NCI-H1105 (cell line): ENCODE measurements around the gene SEMA3E.
"Not testable (repeated sequence)": the region's sequence is repeated elsewhere in the genome, so short reads cannot be mapped to it uniquely, and the experiment has no call there.

ENCODE experiments used
- DNase-seq: peaks from one replicate; lab custom pipeline; 2025; lab: John Stamatoyannopoulos, UW

SEMA3E gene

DNA sequence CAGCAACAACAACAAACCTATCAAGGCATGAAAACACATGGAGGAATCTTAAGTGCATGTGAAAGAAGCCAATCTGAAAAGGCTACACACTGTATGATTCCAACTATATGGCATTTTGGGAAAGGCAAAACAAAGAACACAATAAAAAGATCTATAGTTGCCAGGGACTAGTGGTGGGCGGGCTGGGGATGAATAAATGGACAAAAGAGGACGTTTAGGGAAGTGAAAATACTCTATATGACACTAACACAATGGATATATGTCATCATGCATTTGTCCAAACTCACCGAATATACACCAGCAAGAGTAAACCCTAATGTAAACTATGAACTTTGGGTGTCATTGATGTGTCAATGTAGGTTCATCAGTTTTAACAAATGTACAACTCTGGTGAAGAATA lies 89.1 kb downstream of the SEMA3E start:
- DNase-seq: no peak

GRCh38 chr7:83552556-83552955 lies 96.4 kb downstream of the SEMA3E start:
- DNase-seq: not testable (repeated sequence)

- DNase-seq: no peak
Measured at GRCh38 chr7:83550100-83550499, 98.8 kb downstream of the SEMA3E start.

GRCh38 chr7:83548250-83548649 lies 100.7 kb downstream of the SEMA3E start:
- no peak for DNase-seq

DNA sequence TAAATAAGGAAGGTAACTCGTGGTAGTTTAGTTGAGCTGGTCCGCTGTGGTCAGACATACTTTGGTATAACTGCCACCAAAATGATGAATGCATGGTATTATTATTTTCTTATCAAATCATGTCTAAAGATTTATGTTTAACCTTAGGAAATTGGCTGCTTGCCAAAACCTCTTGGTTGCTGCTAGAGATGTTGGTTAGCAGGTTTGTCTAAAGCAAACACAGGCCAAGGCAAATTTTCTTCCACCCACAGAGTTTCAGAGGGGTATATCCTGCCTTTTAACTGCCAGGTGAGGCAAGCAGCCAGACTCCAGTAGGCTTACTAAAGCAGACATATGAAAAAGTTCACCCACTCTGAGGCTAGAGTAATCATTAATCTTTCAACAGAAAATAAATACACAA lies 101.4 kb downstream of the SEMA3E start:
- peak; percentile 88 for DNase-seq

DNA sequence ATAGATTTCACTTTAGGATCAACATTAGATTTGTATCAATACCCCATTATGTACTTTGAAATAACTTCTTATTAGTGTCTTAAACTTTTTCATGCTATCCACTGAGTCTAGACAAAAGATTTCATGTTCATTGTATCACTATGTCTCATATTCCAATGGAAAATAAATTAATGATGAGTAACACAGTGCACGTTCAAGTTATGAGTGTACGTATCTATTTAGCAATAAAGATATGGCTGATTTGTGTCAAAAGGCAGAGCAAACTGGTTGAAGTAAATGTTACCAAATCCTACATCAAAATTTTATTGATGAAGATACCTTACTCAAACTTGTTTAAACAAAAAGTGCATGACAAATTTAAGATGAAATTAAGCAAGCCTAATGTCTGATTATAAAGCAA lies 102.4 kb downstream of the SEMA3E start:
- DNase-seq: no peak

DNA sequence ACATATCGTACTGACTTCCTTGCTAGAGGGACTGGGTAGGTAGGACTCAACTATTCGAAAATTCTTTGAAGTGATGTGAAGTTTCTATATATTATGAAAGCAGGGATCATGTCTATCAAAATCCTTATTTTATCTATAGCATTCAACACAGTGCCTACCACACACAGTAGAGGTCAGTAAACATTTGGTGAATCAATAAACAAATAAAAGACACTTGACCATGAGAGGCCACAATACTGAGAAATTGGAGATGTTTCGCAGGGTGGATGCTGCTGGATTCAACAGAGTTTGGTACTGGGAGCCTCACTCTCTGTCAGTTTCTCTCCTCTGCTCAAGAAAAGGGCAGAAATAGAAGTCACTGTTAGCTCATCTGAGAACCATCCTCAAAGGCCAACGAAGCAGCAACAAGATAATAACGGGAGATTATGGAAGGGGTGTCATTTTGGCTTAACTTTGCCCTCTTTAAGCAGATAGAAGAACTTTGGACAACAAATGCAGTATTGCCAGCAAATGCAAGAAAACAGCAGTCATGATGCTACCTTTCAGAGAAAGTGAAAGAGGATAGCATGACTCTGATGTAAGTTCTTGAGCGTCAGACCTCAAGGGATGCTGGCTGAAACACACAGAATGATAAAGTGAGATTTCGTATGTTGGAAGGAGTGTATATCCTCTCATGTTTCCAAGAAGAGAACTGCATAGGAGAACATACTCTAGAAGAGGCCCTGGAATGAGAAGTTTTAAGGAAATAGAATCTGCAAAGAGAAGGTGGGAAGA lies 107.6 kb downstream of the SEMA3E start:
- DNase-seq: no peak

DNA sequence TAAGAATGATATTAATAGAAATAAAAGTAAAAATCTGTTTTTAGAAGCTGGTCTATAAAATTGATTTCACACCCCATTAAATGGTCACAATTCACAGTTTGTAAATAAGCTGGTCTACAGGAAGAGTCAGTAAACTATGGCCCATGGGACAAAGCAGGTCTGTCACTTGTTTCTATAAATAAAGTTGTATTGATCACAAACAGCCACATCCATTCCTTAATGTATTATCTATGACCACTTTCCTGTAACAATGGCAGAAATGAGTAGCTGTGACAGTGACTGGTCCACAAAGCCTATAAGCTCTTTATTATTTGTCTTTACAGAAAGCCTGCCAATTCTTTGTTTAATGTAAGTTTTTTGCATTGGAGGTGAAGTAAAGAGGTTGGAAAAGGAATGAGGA lies 114.5 kb downstream of the SEMA3E start:
- DNase-seq: no peak

DNA sequence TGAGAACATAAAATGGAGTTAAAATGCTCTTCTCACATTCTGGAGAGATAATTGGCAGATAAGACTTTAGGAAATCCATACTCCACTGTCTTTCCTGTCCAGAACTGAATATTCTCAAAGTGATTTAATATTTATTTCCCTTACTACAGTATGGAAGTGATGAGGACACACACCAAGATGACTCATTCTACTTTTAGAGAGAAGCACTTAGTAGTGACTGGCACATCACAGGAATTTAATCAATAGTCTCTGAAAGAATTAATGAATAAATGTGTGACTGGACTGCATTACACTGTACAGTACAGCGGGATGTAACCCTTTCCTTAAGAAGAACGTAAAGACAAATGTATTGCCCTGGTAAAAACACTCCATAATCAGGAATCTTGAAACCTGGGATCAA lies 116.7 kb downstream of the SEMA3E start:
- no peak for DNase-seq

DNA sequence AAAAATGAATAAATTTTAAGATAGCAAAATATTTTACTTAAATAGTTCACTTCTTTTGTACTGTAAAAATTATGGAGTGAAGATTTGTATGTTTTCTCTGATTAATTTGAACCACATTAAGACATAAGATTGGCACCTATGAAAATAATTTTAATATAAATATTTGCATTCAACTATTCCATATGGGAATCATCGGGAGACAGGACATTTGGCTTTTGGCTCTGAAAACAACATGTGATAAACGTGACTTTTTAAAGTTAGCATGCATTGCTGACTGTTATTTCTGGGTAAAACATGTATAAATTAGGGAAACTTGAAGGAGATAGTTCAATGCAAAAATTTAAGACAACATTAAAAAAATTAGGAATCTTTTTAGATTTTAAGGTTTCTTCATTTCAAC lies 117.2 kb downstream of the SEMA3E start:
- DNase-seq: no peak

DNA sequence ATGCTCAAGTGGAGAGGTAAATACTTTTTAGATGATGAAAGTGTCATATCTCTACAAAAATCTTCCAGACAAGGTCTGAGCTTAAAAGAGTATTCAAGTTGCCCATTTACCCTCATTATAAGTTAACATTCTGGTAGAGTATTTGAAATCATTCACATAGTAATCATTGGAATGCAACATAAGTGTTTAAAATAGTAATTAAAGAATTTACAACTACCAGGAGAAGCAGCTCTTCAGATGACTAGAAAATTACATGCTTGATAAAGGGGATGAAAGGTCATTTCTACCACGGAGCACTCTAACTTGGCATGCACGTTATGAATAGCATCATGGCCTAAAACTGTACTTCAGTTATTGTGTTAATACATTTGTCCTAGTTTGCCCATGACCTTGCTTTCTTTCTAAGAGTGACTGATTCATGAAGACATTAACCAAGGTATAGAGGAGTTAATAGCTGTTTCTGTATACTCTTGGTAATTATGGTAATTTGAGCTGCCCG lies 120.0 kb downstream of the SEMA3E start:
- DNase-seq: no peak

- no peak for DNase-seq
Measured at GRCh38 chr7:83524277-83525075, 124.5 kb downstream of the SEMA3E start.

DNA sequence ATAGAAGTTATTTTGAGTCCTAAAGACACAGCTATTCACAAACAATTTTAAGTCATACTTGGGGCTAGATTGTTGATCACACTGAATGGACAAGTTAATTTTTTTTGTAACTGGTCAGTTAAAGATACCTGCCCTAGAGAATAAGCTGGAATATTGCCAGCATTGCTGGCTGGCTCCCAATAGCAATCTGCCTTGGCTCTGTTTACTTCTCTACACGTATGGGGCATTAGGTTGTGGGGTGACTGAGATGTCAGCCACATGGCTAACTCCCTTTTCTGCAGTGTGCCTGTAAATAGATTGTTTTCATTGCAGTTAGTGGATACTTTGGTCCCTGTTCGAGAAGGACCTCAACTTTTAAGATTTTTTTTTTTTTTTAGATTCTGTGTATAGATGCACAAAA lies 128.2 kb downstream of the SEMA3E start:
- peak; percentile 8 for DNase-seq

- no peak for DNase-seq
Measured at GRCh38 chr7:83519240-83519639, 129.7 kb downstream of the SEMA3E start.

DNA sequence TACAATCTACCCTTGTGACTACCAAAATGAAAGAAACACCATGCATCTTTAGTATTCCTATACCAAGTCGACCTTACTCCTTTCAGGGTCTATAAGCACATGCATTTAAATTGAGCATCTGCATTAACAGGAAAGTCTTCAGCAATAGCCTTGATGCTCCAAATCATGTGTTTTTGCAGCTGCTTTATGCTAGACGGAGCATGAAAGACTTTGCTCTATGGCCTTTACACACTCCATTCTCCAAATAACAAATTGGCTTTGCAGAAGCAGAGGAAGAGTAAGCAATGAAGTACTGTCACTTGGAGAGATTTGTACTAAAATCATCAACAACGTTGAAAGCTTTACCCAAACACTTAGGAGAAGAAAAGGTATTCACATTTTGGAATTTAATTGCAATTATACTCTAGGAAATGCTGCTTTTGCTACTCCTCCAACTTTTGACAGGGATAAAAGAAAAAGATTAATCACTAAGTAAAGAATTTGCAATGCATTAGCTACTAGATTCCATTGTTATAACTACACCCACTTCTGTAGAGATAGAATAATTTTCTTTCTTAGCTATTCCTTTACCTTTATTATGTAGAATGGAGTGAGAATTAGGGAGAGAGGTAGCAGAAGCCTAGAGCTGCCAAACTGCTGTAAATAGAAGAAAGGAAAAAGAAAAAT lies 131.8 kb downstream of the SEMA3E start:
- no peak for DNase-seq

- DNase-seq: no peak
Measured at GRCh38 chr7:83514977-83515376, 134.0 kb downstream of the SEMA3E start.

- no peak for DNase-seq
Measured at GRCh38 chr7:83509255-83510021, 139.5 kb downstream of the SEMA3E start.

GRCh38 chr7:83504330-83504729 lies 144.6 kb downstream of the SEMA3E start:
- DNase-seq: no peak

DNA sequence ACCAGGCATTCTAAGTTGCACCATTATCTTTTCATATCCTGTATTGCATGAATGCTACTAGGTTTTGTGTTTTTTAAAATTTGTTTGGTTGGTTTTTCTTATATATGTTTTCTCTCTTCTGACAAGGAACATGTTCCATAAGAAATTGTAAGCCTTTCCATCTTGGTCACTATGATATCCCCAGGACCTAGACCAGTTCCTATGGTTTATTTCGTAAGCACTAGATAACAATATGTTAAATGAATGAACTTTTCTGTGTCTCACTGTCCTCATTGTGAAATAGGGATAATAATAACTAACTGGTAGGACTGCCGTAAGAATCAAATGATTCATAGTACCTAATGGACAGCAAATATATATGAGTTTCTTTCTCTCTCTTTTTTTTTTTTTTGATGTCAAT lies 146.3 kb downstream of the SEMA3E start:
- DNase-seq: no peak

GRCh38 chr7:83494683-83495082 lies 154.3 kb downstream of the SEMA3E start:
- DNase-seq: no peak

DNA sequence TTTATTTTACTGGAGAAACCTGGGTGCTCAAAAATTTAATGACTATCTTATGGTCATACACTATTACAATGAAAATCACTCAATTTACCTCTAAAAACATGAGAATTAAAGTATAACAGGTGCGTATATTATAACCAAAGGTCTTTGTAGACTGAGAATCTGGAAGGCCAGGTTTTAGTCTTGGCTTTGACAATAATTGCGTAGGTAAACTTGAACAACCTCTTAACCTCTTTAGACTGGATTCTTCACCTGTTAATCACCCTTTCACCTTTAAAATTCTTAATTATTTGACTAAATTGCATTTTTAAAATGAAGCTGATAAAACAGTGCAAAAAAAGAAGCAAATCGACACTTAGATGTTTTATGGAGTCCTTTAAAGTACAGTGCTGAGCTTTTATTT lies 156.1 kb downstream of the SEMA3E start:
- no peak for DNase-seq

GRCh38 chr7:83487801-83488200 lies 161.1 kb downstream of the SEMA3E start:
- DNase-seq: no peak
